ENCODE results near the gene ADGRD1. TPM values are rescaled to one million over a fixed set of nuclear protein-coding genes. Genes with fewer than 3 reads are reported as not detected.
"Not testable (repeated sequence)": the region's sequence is repeated elsewhere in the genome, so short reads cannot be mapped to it uniquely, and the experiment has no call there.

ADGRD1 gene
- total and polyA plus RNA-seq, 5 donors from 2014 or later: 0.56 TPM; not detected in 4

GRCh38 chr12:131128556-131128955 lies 174.8 kb downstream of the ADGRD1 start:
- peaks cover 0 to 2% (median 0%) of the 10 kb centered on the region in 4 donors for H3K4me1 Mint-ChIP-seq
- ATAC-seq (ENCODE audit: low read depth in 2 of 2) (no peak), DNase-seq (no peak)
- H3K36me3 Mint-ChIP-seq: no peaks in the 10 kb centered on the region
- Histone ChIP-seq H3K9me3 (ENCODE audit: control insufficient read depth in 2 of 2, low read length in 2 of 2) (no peaks in the 10 kb centered on the region), H3K27me3 (ENCODE audit: control insufficient read depth, insufficient read depth, low read length) (no peaks in the 10 kb centered on the region), H3K27ac (ENCODE audit: insufficient read depth, low read length, poor library complexity, severe bottlenecking) (no peak overlapping the region), H3K4me3 (ENCODE audit: low read depth, low read length) (no peak overlapping the region), H3K4me1 (ENCODE audit: control insufficient read depth, insufficient read depth, low read length, poor library complexity, severe bottlenecking) (no peaks in the 10 kb centered on the region), H3K36me3 (ENCODE audit: control insufficient read depth, insufficient read depth, low read length) (no peaks in the 10 kb centered on the region)
- H3K27me3 Mint-ChIP-seq: no peaks in the 10 kb centered on the region
- peaks cover 0 to 1% (median 0%) of the 10 kb centered on the region in 7 donors for H3K9me3 Mint-ChIP-seq
- no peak overlapping the region for H3K27ac Mint-ChIP-seq
- no peak overlapping the region for H3K4me3 Mint-ChIP-seq

GRCh38 chr12:131128966-131129619 lies 175.4 kb downstream of the ADGRD1 start:
- H3K27ac ChIP-seq (ENCODE audit: insufficient read depth, low read length, poor library complexity, severe bottlenecking); H3K4me1 ChIP-seq (ENCODE audit: control insufficient read depth, insufficient read depth, low read length, poor library complexity, severe bottlenecking); H3K27ac Mint-ChIP-seq; ATAC-seq (ENCODE audit: low read depth in 2 of 2); H3K36me3 ChIP-seq (ENCODE audit: control insufficient read depth, insufficient read depth, low read length); H3K9me3 Mint-ChIP-seq; H3K9me3 ChIP-seq (ENCODE audit: control insufficient read depth in 2 of 2, low read length in 2 of 2); H3K4me3 ChIP-seq (ENCODE audit: low read depth, low read length); H3K4me1 Mint-ChIP-seq; H3K27me3 ChIP-seq (ENCODE audit: control insufficient read depth, insufficient read depth, low read length); H3K27me3 Mint-ChIP-seq; H3K36me3 Mint-ChIP-seq; H3K4me3 Mint-ChIP-seq; DNase-seq: not testable (repeated sequence)

DNA sequence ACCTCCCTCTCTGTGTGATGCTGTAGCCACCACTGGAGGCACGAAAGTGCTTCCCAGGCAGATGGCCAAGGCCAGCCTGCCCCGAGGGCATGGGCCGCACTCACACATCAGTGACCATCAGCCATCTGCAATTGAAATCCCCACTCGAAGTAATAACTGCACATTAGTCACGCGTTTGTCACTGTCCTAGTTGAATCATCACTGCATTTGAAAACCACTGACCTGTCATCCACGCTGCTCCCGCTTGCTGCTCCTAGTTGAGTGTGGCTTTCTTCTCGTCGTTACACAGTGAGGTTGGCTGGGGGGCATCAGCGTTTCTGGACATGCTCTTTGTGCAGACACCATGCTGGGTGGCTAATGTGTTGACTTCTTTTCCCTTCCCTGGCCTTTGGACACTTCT lies 176.1 kb downstream of the ADGRD1 start:
- DNase-seq (no peak), ATAC-seq (ENCODE audit: low read depth in 2 of 2) (no peak)
- H3K27ac Mint-ChIP-seq: no peak overlapping the region
- H3K27ac ChIP-seq (ENCODE audit: insufficient read depth, low read length, poor library complexity, severe bottlenecking): no peak overlapping the region
- H3K4me1 ChIP-seq (ENCODE audit: control insufficient read depth, insufficient read depth, low read length, poor library complexity, severe bottlenecking): no peaks in the 10 kb centered on the region
- H3K4me3 ChIP-seq (ENCODE audit: low read depth, low read length): no peak overlapping the region
- no peaks in the 10 kb centered on the region for H3K36me3 ChIP-seq (ENCODE audit: control insufficient read depth, insufficient read depth, low read length)
- H3K4me1 Mint-ChIP-seq: peaks cover 0 to 2% (median 0%) of the 10 kb centered on the region in 4 donors
- H3K9me3 ChIP-seq (ENCODE audit: control insufficient read depth in 2 of 2, low read length in 2 of 2): no peaks in the 10 kb centered on the region
- H3K9me3 Mint-ChIP-seq: peaks cover 0 to 1% (median 0%) of the 10 kb centered on the region in 7 donors
- H3K27me3 ChIP-seq (ENCODE audit: control insufficient read depth, insufficient read depth, low read length): no peaks in the 10 kb centered on the region
- no peaks in the 10 kb centered on the region for H3K36me3 Mint-ChIP-seq
- no peak overlapping the region for H3K4me3 Mint-ChIP-seq
- H3K27me3 Mint-ChIP-seq: no peaks in the 10 kb centered on the region

DNA sequence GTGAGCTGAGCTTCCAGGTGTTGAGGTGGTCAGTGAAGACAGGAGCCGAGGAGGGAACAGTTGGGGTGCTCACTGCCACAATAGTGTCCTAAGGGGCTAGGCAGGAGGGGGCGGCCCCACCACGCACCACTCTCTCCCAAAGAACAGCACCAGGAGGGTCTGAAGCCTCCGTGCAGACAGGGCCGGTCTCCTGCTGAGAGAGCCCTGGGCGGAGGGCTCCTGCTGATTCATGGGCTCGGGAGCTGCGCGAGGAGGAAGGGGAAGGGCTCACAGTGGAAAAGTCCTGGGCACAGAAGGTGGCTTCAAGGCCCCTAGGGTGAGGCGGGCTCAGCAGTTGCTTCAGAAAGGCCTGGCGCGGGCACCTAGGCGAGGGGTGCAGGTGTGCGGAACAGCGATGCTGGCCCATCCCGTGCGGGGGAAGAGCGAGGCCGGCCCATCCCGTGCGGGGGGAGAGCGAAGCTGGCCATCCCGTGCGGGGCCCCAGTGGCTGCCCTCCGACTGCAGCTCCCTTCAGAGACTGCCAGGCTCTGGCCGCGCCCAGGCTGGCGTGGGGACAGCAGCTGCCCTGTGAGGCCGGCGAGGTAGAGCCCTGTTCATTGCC lies 176.7 kb downstream of the ADGRD1 start:
- Mint-ChIP-seq H3K36me3 (no peaks in the 10 kb centered on the region), H3K4me1 (peaks cover 0 to 2% (median 0%) of the 10 kb centered on the region in 4 donors), H3K27me3 (no peaks in the 10 kb centered on the region), H3K4me3 (no peak overlapping the region), H3K9me3 (peaks cover 0 to 1% (median 0%) of the 10 kb centered on the region in 7 donors), H3K27ac (no peak overlapping the region)
- Histone ChIP-seq H3K9me3 (ENCODE audit: control insufficient read depth in 2 of 2, low read length in 2 of 2) (no peaks in the 10 kb centered on the region), H3K4me3 (ENCODE audit: low read depth, low read length) (no peak overlapping the region), H3K27ac (ENCODE audit: insufficient read depth, low read length, poor library complexity, severe bottlenecking) (no peak overlapping the region), H3K36me3 (ENCODE audit: control insufficient read depth, insufficient read depth, low read length) (no peaks in the 10 kb centered on the region), H3K4me1 (ENCODE audit: control insufficient read depth, insufficient read depth, low read length, poor library complexity, severe bottlenecking) (no peaks in the 10 kb centered on the region), H3K27me3 (ENCODE audit: control insufficient read depth, insufficient read depth, low read length) (no peaks in the 10 kb centered on the region)
- DNase-seq (no peak), ATAC-seq (ENCODE audit: low read depth in 2 of 2) (no peak)

DNA sequence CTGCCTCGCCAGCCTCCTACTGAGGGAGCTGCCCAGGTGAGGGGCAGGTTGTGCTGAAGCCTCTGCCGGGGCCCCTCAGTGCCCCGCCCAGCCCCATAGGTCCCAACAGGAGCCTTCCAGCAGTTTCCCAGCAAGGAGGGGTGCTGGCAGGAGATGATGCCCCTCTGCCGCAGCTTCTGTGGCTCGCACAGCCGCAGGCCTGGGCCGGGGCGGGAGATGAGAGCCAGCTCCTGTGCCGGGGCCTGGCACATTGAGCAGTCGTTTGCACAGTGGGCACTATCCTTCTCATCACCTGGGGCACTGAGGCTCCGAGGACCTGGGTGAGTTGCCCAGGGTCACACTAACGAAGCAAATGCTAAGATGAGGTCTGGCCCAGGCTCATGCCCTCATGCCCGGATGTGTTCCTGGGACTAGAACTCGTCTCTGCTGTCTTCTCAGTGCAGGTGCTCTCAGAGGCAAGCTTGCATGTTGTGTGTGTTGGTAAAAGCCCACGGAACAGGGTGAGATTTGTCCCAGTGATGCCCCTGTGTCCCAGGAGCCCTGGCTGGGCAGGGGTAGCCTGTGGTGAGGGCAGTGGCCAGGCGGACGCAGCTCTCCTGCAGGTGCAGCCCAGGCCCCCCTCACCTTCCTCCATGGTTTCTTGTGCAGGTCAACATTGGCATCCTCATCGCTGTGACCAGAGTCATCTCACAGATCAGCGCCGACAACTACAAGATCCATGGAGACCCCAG lies 177.5 kb downstream of the ADGRD1 start:
- Histone ChIP-seq H3K36me3 (ENCODE audit: control insufficient read depth, insufficient read depth, low read length) (no peaks in the 10 kb centered on the region), H3K4me1 (ENCODE audit: control insufficient read depth, insufficient read depth, low read length, poor library complexity, severe bottlenecking) (no peaks in the 10 kb centered on the region), H3K9me3 (ENCODE audit: control insufficient read depth in 2 of 2, low read length in 2 of 2) (no peaks in the 10 kb centered on the region), H3K27me3 (ENCODE audit: control insufficient read depth, insufficient read depth, low read length) (no peaks in the 10 kb centered on the region), H3K27ac (ENCODE audit: insufficient read depth, low read length, poor library complexity, severe bottlenecking) (no peak overlapping the region), H3K4me3 (ENCODE audit: low read depth, low read length) (no peak overlapping the region)
- Mint-ChIP-seq H3K4me1 (peaks cover 0 to 2% (median 0%) of the 10 kb centered on the region in 4 donors), H3K27ac (no peak overlapping the region), H3K27me3 (no peaks in the 10 kb centered on the region), H3K9me3 (peaks cover 0 to 1% (median 0%) of the 10 kb centered on the region in 7 donors), H3K36me3 (no peaks in the 10 kb centered on the region), H3K4me3 (no peak overlapping the region)
- DNase-seq: no peak
- ATAC-seq (ENCODE audit: low read depth in 2 of 2): no peak

GRCh38 chr12:131131808-131132117 lies 178.1 kb downstream of the ADGRD1 start:
- H3K36me3 ChIP-seq (ENCODE audit: control insufficient read depth, insufficient read depth, low read length): no peaks in the 10 kb centered on the region
- H3K4me1 Mint-ChIP-seq: peaks cover 0 to 2% (median 0%) of the 10 kb centered on the region in 4 donors
- no peak for ATAC-seq (ENCODE audit: low read depth in 2 of 2)
- H3K4me3 ChIP-seq (ENCODE audit: low read depth, low read length): no peak overlapping the region
- H3K27me3 Mint-ChIP-seq: no peaks in the 10 kb centered on the region
- H3K27ac Mint-ChIP-seq: no peak overlapping the region
- no peak overlapping the region for H3K4me3 Mint-ChIP-seq
- no peaks in the 10 kb centered on the region for H3K36me3 Mint-ChIP-seq
- H3K9me3 ChIP-seq (ENCODE audit: control insufficient read depth in 2 of 2, low read length in 2 of 2): no peaks in the 10 kb centered on the region
- H3K27ac ChIP-seq (ENCODE audit: insufficient read depth, low read length, poor library complexity, severe bottlenecking): no peak overlapping the region
- DNase-seq: no peak
- no peaks in the 10 kb centered on the region for H3K27me3 ChIP-seq (ENCODE audit: control insufficient read depth, insufficient read depth, low read length)
- peaks cover 0 to 1% (median 0%) of the 10 kb centered on the region in 7 donors for H3K9me3 Mint-ChIP-seq
- H3K4me1 ChIP-seq (ENCODE audit: control insufficient read depth, insufficient read depth, low read length, poor library complexity, severe bottlenecking): no peaks in the 10 kb centered on the region

DNA sequence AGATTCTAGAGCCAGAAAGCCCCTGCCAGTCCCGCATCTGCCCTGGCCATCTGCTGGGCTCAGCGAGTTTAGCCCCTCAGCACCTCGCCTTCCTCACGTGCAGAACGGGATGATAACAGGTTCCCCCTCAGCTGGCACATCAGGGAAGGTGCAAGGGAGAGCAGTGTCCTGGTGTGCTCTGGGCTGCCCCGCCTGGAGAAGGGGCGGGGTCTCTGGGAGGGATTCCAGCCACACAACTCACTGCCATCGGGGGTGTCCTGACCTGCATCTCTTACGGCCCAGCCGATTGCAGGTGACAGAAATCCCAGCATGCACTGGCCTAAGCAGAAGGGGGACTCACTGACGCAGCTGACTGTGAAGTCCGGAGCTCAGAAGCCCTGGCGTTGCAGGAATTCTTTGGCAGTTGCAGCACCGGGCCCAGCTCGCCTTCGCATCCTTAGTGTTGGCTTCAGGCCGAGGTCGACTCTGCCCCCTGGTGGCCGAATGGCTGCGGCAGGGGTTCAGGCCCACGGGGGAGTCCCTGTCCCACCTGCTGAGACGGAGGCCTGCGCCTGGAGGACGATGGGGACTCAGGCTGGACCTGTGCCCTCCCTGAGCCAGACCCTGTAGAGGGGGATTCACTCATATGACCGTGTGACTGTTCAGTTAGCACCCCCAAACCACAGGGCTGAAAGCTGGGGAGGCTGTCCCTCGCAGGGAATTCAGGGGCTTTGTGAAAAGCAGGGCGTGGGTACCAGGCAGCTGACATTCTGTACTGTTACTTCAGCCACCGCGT lies 178.6 kb downstream of the ADGRD1 start:
- ATAC-seq (ENCODE audit: low read depth in 2 of 2) (peak in 1 of 2 donors; percentile 40), DNase-seq (peak; percentile 42 to 56 (median 44))
- no peaks in the 10 kb centered on the region for H3K4me1 ChIP-seq (ENCODE audit: control insufficient read depth, insufficient read depth, low read length, poor library complexity, severe bottlenecking)
- H3K27me3 ChIP-seq (ENCODE audit: control insufficient read depth, insufficient read depth, low read length): no peaks in the 10 kb centered on the region
- H3K36me3 ChIP-seq (ENCODE audit: control insufficient read depth, insufficient read depth, low read length): no peaks in the 10 kb centered on the region
- peaks cover 0 to 1% (median 0%) of the 10 kb centered on the region in 7 donors for H3K9me3 Mint-ChIP-seq
- H3K4me1 Mint-ChIP-seq: peaks cover 0 to 2% (median 0%) of the 10 kb centered on the region in 4 donors
- H3K27me3 Mint-ChIP-seq: no peaks in the 10 kb centered on the region
- H3K4me3 ChIP-seq (ENCODE audit: low read depth, low read length): no peak overlapping the region
- no peak overlapping the region for H3K27ac ChIP-seq (ENCODE audit: insufficient read depth, low read length, poor library complexity, severe bottlenecking)
- H3K4me3 Mint-ChIP-seq: no peak overlapping the region
- H3K9me3 ChIP-seq (ENCODE audit: control insufficient read depth in 2 of 2, low read length in 2 of 2): no peaks in the 10 kb centered on the region
- H3K27ac Mint-ChIP-seq: no peak overlapping the region
- no peaks in the 10 kb centered on the region for H3K36me3 Mint-ChIP-seq
